GM10266 (cell line): Measurements from ENCODE around the gene RAB20.
A peak's percentile ranks its signal among the peaks of the same experiment; 100 is the strongest.

Source experiments
- DNase-seq: peaks from one replicate; pipeline ENCODE4 v3.0.0; 2012; ENCODE audit errors: extremely low spot score
- TF ChIP-seq, protein P1 (sequence below): IDR thresholded peaks from 2 replicates; pipeline ENCODE4 v1.5.1; 2012; ENCODE audit warnings: mild to moderate bottlenecking, low read depth; ENCODE audit not compliant: control insufficient read depth, insufficient read depth; ENCODE audit errors: missing control alignments

RAB20 gene

DNA sequence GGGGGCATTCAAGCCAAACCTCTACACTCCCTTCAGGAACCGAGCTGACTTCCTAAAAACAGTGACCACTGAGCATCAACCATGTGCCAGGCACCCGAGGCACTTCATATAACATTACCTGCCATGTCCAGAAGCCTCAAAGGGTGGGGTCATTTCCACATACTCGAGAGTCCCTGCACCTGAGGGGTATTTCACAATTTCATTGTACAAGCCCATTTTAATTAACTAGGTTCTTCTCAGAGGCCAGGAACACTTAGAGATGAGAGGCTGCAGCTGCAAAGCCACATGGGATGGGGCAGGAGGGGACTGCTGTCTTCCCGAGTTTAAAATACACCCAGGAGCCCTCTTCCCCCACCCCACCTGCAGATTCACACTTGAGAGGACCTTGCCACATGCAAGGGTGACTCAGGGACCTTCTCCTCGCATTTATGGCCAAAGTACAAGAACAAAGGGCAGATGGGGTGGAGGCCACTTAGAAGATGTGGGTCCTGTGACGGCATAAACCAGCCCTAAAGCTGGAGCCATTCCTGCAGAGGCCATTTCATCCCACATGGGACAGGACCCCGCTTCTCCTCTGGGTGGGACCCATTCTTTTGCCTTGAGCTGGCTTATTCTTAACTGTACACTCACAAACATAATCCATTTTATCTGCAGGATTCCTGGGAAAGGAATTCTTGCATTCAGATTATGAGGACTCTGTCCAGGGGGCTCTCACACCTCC, 43.9 kb downstream of the RAB20 start:
- TF ChIP-seq, protein P1, sequence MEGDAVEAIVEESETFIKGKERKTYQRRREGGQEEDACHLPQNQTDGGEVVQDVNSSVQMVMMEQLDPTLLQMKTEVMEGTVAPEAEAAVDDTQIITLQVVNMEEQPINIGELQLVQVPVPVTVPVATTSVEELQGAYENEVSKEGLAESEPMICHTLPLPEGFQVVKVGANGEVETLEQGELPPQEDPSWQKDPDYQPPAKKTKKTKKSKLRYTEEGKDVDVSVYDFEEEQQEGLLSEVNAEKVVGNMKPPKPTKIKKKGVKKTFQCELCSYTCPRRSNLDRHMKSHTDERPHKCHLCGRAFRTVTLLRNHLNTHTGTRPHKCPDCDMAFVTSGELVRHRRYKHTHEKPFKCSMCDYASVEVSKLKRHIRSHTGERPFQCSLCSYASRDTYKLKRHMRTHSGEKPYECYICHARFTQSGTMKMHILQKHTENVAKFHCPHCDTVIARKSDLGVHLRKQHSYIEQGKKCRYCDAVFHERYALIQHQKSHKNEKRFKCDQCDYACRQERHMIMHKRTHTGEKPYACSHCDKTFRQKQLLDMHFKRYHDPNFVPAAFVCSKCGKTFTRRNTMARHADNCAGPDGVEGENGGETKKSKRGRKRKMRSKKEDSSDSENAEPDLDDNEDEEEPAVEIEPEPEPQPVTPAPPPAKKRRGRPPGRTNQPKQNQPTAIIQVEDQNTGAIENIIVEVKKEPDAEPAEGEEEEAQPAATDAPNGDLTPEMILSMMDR: no peak
- no peak for DNase-seq

DNA sequence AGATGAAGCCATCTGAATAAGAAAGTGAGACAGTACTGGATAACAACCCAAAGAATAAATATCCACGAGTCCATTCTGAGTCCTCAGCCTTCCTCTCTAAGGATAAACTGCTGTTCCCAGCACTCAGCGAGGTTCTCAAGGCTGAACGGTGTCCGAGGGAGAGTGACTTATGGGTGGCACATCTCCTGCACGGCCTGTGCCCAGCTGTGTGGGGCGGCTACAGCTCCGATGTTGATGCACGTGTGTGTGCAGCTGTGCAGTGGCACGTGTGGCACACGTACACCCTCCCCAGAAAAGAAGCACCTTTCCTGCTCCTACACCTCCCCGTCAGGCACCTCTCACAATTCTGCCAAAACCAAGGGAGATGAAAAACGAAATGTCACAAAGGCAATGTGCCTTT, 45.0 kb downstream of the RAB20 start:
- TF ChIP-seq, protein P1: no peak

GRCh38 chr13:110512198-110512740, 49.3 kb downstream of the RAB20 start:
- no peak for DNase-seq
- TF ChIP-seq, protein P1: no peak

More for the DNA sequence above, 45.0 kb downstream of the RAB20 start:
- no peak for DNase-seq

DNA sequence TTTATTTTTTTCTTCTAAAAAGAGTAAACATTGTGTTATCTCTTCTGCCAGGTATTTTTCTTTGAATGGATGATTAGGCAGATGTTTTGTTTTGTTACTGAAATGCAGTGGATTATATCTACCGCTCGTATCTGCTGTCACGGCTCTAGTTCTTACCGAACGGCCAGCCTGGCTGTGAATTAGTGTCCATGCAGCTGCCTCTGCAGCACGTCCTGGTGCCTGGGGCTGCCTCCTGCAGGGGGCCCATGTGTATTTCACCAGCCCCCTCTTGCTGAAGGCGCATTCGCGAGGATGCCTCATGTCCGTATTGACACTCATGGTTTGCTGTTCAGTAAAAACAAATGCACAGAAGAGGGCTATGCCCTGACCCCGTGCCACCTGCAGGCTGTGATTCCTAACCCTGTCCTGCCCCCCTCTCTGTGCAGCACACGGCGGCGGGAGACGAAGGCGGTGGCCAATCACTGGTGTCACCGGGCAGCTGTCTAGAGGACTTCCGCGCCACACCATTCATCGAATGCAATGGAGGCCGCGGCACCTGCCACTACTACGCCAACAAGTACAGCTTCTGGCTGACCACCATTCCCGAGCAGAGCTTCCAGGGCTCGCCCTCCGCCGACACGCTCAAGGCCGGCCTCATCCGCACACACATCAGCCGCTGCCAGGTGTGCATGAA, 49.9 kb downstream of the RAB20 start:
- DNase-seq: no peak

GRCh38 chr13:110509971-110510786, 51.3 kb downstream of the RAB20 start:
- TF ChIP-seq, protein P1: no peak
- peak; percentile 56 for DNase-seq

More for the DNA sequence above, 49.9 kb downstream of the RAB20 start:
- TF ChIP-seq, protein P1: no peak

DNA sequence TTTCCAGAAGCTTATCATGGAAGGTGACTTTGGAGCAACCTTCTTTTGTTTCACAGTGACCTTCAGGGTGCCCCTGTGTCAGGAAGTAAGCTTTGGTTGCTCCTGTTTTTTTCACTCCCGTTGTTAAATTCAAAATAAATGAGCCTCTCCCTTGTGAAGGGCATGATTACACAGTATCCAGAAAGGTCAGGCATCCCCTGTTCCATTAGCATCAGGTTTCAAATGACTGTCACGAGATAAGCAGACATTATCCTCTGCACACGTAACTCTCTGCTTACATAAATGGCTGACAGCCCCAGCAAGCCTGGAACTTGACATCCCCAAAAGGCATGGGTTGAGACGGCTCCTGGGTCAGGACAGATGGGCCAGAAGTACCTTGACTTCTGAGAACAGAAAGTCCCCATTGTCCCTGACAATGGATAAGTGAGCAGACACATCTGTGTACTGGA, 52.0 kb downstream of the RAB20 start:
- TF ChIP-seq, protein P1: no peak
- DNase-seq: no peak
